GM18505 (cell line): ENCODE data around the gene RENBP.

Experiments used
- ATAC-seq: cut with Tn5 transposase; IDR thresholded peaks from one replicate; pipeline ENCODE4 v1.9.1; 2021; ENCODE audit not compliant: unreplicated experiment
- POLR2A ChIP-seq: IDR thresholded peaks from 4 replicates; pipeline ENCODE4 v1.6.1; 2011; ENCODE audit warnings: borderline replicate concordance; ENCODE audit not compliant: insufficient read depth, insufficient read length; ENCODE audit errors: extremely low read depth

Gene RENBP

GRCh38 chrX:153974726-153975286 is 30.4 kb upstream of the RENBP start:
- ATAC-seq, result no peak
- TF ChIP-seq POLR2A, result no peak

- ATAC-seq, result no peak
- TF ChIP-seq POLR2A, result no peak
Observed at GRCh38 chrX:153974003-153974725, 29.7 kb upstream of the RENBP start.

GRCh38 chrX:153973127-153974002 is 28.9 kb upstream of the RENBP start:
- TF ChIP-seq POLR2A, result no peak
- no peak for ATAC-seq

GRCh38 chrX:153972368-153973126 is 28.1 kb upstream of the RENBP start, which contains the start of gene TMEM187:
TMEM187 (plus strand) TSS chrX:153972754; CDS start chrX:153982063, 9,309 bp downstream.
- TF ChIP-seq POLR2A, result peak; percentile 48
- ATAC-seq, result peak; percentile 59

- peak; percentile 47 for ATAC-seq
- TF ChIP-seq POLR2A, result peak; percentile 36
Observed at GRCh38 chrX:153971450-153972367, 27.3 kb upstream of the RENBP start, which contains the start of gene HCFC1. HCFC1 (minus strand) TSS chrX:153971818; CDS start chrX:153970840, 978 bp downstream.

- TF ChIP-seq POLR2A, result peak; percentile 65
- ATAC-seq, result peak; percentile 44
Observed at GRCh38 chrX:153971124-153971449, 26.6 kb upstream of the RENBP start.

GRCh38 chrX:153970357-153971123 is 26.1 kb upstream of the RENBP start:
- peak; percentile 2 for ATAC-seq
- TF ChIP-seq POLR2A, result no peak

- no peak for TF ChIP-seq POLR2A
- ATAC-seq, result no peak
Observed at GRCh38 chrX:153969904-153970356, 25.5 kb upstream of the RENBP start.

- TF ChIP-seq POLR2A, result no peak
- no peak for ATAC-seq
Observed at GRCh38 chrX:153969125-153969903, 24.9 kb upstream of the RENBP start.

- no peak for TF ChIP-seq POLR2A
- no peak for ATAC-seq
Observed at GRCh38 chrX:153968754-153969124, 24.3 kb upstream of the RENBP start.

- TF ChIP-seq POLR2A, result no peak
- no peak for ATAC-seq
Observed at GRCh38 chrX:153968255-153968654, 23.8 kb upstream of the RENBP start.
